T-helper 1 cell treated with Interleukin-12 subunit alpha and Interleukin-12 subunit beta and Interleukin-4 antibody, amounts not matched to agents 30 μg/mL and 1 μg/mL, for 36 hours (primary cell): ENCODE data around the gene AMBRA1.

Source experiments
- H3K27ac Mint-ChIP-seq: one replicate; pipeline ENCODE4 v1.8.0; 2021; ENCODE audit warnings: mild to moderate bottlenecking, mixed read lengths
- H3K27me3 Mint-ChIP-seq: one replicate; pipeline ENCODE4 v1.8.0; 2021; ENCODE audit warnings: low read depth, mixed read lengths
- H3K36me3 Mint-ChIP-seq: one replicate; pipeline ENCODE4 v1.8.0; 2021; ENCODE audit warnings: low read depth, mixed read lengths
- H3K4me1 Mint-ChIP-seq: one replicate; pipeline ENCODE4 v1.8.0; 2021; ENCODE audit warnings: low read depth, mixed read lengths
- H3K4me3 Mint-ChIP-seq: one replicate; pipeline ENCODE4 v1.8.0; 2021; ENCODE audit warnings: mild to moderate bottlenecking, moderate library complexity, mixed read lengths
- H3K9me3 Mint-ChIP-seq: one replicate; pipeline ENCODE4 v1.8.0; 2021; ENCODE audit warnings: mixed read lengths

Gene AMBRA1

DNA sequence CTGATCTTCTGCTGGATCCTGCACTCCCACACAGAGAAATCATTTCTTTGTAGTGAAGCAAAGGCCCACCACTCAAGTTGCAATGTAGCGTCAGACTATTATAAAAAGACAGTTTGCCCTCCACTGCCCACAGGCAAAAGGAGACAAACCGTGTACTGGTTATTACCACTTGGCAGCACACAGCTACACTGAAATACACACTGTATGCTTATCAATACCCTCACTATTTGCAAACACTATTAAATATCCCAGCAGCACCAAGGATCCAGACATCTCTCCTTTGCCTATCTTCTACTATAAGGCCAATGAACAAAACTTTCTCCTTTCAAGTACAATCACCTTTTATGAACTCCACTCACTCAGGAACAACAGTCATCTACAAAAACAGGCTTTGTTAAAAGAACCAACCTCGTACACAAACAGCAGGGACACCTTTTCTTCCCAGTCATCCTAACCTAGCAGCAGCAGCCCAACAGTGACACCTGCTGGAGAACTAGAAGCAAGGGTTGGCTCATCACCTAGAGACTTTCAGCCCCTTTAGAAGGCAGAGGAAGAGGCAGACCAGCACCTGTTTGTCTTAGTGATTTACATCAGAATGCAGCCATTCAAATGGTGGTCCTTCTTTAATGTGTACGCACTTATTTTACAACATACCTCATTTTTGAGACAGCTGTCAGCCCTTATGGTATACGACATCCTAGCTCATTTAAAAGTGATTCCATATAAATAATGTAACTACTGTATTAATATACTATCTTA, 56.1 kb downstream of the AMBRA1 start:
- Mint-ChIP-seq H3K4me3 (no peak overlapping the region), H3K9me3 (no peaks in the 10 kb centered on the region), H3K27me3 (no peaks in the 10 kb centered on the region), H3K27ac (no peak overlapping the region), H3K36me3 (peaks cover 12% of the 10 kb centered on the region), H3K4me1 (peaks cover 10% of the 10 kb centered on the region)

- Mint-ChIP-seq H3K9me3 (no peaks in the 10 kb centered on the region), H3K27ac (no peak overlapping the region), H3K36me3 (peaks cover 11% of the 10 kb centered on the region), H3K4me1 (peaks cover 10% of the 10 kb centered on the region), H3K4me3 (no peak overlapping the region), H3K27me3 (no peaks in the 10 kb centered on the region)
Measured at GRCh38 chr11:46537121-46537520, 56.7 kb downstream of the AMBRA1 start.

- Mint-ChIP-seq H3K27me3 (no peaks in the 10 kb centered on the region), H3K4me1 (peaks cover 10% of the 10 kb centered on the region), H3K9me3 (no peaks in the 10 kb centered on the region), H3K27ac (no peak overlapping the region), H3K36me3 (peaks cover 3% of the 10 kb centered on the region), H3K4me3 (no peak overlapping the region)
Measured at GRCh38 chr11:46535688-46536087, 58.1 kb downstream of the AMBRA1 start.

DNA sequence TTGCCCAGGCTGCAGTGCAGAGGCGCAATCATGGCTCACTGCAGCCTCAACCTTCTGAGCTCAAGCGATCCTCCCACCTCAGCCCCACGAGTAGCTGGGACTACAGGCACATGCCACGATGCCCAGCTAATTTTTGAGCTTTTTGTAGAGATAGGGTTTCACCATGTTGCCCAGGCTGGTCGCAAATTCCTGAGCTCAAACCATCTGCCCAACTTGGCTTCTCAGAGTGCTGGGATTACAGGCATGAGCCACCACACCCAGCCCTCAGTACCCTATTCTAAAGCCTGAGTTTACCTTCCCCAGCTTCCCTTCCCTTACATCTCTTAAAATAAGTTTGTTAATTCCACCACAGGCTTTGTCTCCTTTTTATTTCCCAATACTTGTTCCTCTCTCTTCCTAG, 59.1 kb downstream of the AMBRA1 start:
- H3K9me3 Mint-ChIP-seq = no peaks in the 10 kb centered on the region
- H3K4me3 Mint-ChIP-seq = no peak overlapping the region
- no peak overlapping the region for H3K27ac Mint-ChIP-seq
- H3K36me3 Mint-ChIP-seq = peaks cover 3% of the 10 kb centered on the region
- H3K4me1 Mint-ChIP-seq = peaks cover 15% of the 10 kb centered on the region
- H3K27me3 Mint-ChIP-seq = no peaks in the 10 kb centered on the region

DNA sequence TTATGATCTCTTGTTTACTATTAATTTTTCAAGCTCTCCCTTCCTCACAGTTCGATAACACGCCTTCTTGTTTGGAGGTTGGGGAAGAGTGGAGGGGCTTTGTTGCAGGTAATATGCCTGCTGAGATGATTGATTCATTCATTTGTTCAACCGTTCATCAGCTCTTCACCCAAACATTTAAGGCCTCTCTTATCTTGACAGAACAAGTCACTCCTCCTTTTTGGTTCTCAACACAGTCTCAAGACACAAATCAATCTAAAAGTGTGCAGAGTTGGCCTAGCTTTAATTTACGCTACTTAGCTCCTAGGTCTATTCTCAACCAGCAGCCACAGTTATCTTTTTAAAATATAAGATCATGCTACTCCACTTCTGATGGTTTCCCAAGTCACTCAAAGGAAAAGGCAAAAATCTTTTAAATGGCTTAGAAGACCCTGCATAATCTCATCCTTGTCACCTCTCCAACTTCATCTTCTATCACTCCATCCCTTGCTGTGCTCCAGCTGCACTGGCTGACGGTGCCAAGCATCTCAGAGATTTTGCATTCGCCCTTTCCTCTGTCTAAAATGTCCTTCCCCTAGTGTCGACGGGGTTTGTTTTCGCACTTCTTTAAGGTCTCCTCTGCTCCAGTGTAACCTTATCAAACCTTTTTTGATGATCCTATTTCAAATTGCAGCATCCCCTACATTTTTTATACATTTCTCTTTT, 60.3 kb downstream of the AMBRA1 start:
- Mint-ChIP-seq H3K4me1 (peaks cover 26% of the 10 kb centered on the region), H3K27ac (no peak overlapping the region), H3K36me3 (peaks cover 3% of the 10 kb centered on the region), H3K9me3 (no peaks in the 10 kb centered on the region), H3K27me3 (no peaks in the 10 kb centered on the region), H3K4me3 (no peak overlapping the region)

- H3K4me1 Mint-ChIP-seq = peaks cover 23% of the 10 kb centered on the region
- H3K9me3 Mint-ChIP-seq = peaks cover 6% of the 10 kb centered on the region
- H3K27ac Mint-ChIP-seq = no peak overlapping the region
- H3K36me3 Mint-ChIP-seq = peaks cover 9% of the 10 kb centered on the region
- H3K4me3 Mint-ChIP-seq = no peak overlapping the region
- no peaks in the 10 kb centered on the region for H3K27me3 Mint-ChIP-seq
Measured at GRCh38 chr11:46529928-46530574, 63.8 kb downstream of the AMBRA1 start.

DNA sequence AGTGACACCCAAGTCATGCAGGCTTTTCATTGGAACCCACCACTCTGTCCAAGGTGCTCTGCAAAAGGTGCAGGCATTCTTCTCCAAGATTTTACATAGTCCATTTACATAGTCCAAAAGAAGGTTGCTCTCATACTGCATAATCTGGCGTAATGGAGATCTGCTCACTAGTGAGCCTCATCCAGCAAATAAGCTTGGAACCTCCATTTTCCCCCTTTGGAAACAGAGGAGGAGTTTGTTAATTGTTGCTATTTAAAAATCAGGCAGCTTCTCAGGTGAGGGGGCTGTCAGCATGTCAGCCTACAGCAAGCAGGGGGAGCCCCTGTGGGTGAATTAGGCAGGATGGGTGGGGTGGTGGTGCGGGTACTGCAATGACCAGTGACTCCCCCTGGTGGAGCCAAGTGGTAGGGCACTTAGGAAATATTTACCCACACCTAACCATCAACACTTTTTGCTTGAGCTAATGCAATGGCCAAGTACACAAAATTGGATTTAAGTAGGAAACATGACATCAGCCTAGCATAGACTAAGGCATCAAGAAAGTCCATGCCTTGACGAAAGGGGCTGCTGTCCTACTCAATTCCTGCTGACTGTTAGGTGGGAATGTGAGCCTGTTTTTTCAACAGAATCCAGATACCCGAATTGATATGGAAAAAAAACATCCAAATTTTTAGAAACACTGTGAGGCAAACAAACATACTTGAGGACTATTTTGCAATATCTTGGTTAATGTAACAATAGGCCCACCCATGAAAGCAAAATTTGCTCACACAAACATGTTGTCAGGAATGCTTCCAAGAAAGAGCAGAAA, 64.5 kb downstream of the AMBRA1 start:
- Mint-ChIP-seq H3K27ac (no peak overlapping the region), H3K4me1 (peaks cover 21% of the 10 kb centered on the region), H3K36me3 (peaks cover 9% of the 10 kb centered on the region), H3K4me3 (no peak overlapping the region), H3K27me3 (no peaks in the 10 kb centered on the region), H3K9me3 (peaks cover 6% of the 10 kb centered on the region)

DNA sequence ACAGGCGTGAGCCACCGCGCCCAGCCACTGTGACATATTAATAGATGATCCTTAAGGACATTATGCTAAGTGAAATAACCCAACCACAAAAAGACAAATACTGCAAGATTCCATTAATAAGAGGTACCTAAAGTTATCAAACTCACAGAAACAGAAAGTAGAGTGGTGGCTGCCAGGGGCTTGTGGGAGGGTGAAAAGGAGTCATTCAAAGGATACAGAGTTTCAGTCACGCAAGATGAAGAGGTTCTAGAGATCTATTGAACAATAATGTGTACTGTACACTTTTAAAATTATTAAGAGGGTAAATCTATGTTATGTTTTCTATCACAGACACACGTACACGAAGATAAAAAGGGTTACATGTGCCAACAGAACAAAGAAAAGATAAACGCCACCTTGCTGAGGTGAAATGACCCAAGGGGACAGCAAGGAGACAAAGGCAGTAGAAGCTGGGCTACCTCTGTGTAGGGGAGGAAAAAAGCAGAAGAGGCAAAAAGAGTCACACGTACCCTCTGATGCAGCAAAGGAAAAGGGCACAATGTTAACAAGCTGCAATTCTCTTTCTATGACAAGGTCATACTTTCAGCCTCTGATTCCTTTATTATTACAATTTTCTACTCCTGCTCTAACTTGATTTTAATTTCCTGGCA, 65.3 kb downstream of the AMBRA1 start:
- Mint-ChIP-seq H3K4me1 (peaks cover 21% of the 10 kb centered on the region), H3K4me3 (no peak overlapping the region), H3K27me3 (no peaks in the 10 kb centered on the region), H3K36me3 (peaks cover 9% of the 10 kb centered on the region), H3K9me3 (peaks cover 6% of the 10 kb centered on the region), H3K27ac (peak overlapping the region; percentile 8)

DNA sequence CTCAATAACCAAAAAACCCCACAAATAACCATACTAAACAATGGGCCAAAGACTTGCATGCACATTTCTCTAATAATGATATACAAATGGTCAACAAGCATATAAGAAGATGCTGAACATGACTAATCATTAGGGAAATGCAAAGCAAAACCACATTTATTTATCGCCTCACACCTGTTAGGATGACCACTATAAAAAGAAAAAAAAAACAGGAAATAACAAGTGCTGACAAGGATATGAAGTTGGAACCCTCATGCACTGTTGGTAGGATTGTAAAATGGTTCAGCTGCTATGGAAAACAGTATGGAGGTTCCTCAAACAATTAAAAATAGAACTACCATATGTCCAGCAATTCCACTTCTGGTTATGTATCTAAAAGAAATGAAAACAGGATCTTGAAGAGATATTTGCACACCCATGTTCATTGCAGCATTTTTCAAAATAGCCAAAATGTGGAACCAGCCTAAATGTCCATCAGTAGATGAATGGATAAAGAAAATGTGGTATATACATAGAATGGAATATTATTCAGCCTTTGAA, 66.2 kb downstream of the AMBRA1 start:
- H3K27ac Mint-ChIP-seq = no peak overlapping the region
- peaks cover 8% of the 10 kb centered on the region for H3K36me3 Mint-ChIP-seq
- H3K27me3 Mint-ChIP-seq = no peaks in the 10 kb centered on the region
- peaks cover 6% of the 10 kb centered on the region for H3K9me3 Mint-ChIP-seq
- H3K4me3 Mint-ChIP-seq = no peak overlapping the region
- H3K4me1 Mint-ChIP-seq = peaks cover 19% of the 10 kb centered on the region

GRCh38 chr11:46526216-46527215, 67.3 kb downstream of the AMBRA1 start:
- no peak overlapping the region for H3K4me3 Mint-ChIP-seq
- no peak overlapping the region for H3K27ac Mint-ChIP-seq
- peaks cover 6% of the 10 kb centered on the region for H3K9me3 Mint-ChIP-seq
- peaks cover 19% of the 10 kb centered on the region for H3K4me1 Mint-ChIP-seq
- H3K36me3 Mint-ChIP-seq = peaks cover 8% of the 10 kb centered on the region
- H3K27me3 Mint-ChIP-seq = no peaks in the 10 kb centered on the region

- H3K27ac Mint-ChIP-seq = no peak overlapping the region
- no peak overlapping the region for H3K4me3 Mint-ChIP-seq
- H3K9me3 Mint-ChIP-seq = peaks cover 6% of the 10 kb centered on the region
- H3K27me3 Mint-ChIP-seq = no peaks in the 10 kb centered on the region
- peaks cover 8% of the 10 kb centered on the region for H3K36me3 Mint-ChIP-seq
- H3K4me1 Mint-ChIP-seq = peaks cover 11% of the 10 kb centered on the region
Measured at GRCh38 chr11:46524201-46524770, 69.5 kb downstream of the AMBRA1 start.

DNA sequence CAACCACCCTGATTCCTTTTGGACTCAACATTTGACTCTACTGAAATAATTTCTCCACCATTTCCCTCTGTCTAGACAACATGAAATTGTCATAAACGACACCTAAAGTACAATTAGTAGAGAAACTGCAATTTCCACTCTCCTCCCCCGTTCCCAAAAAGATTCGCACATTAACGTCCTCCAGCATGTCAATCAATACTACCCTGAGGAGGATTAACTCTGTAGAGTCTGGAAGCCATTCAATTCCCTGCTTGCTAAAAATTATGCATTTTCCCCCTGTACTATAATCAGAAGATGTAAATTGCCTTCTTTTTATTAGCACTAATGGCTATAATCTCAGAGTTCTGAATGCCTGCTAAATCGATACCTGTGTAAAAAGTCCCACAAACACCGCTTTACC, 70.5 kb downstream of the AMBRA1 start:
- Mint-ChIP-seq H3K36me3 (peaks cover 8% of the 10 kb centered on the region), H3K4me1 (peaks cover 1% of the 10 kb centered on the region), H3K27me3 (no peaks in the 10 kb centered on the region), H3K9me3 (peaks cover 6% of the 10 kb centered on the region), H3K27ac (no peak overlapping the region), H3K4me3 (no peak overlapping the region)
